Superior temporal gyrus (tissue), 1 donor: ENCODE measurements around the gene TTPAL.

Source experiments
- DNase-seq: peaks from one replicate; pipeline ENCODE4 v3.0.0-alpha.2; 2016; ENCODE audit errors: extremely low spot score

The TTPAL gene

DNA sequence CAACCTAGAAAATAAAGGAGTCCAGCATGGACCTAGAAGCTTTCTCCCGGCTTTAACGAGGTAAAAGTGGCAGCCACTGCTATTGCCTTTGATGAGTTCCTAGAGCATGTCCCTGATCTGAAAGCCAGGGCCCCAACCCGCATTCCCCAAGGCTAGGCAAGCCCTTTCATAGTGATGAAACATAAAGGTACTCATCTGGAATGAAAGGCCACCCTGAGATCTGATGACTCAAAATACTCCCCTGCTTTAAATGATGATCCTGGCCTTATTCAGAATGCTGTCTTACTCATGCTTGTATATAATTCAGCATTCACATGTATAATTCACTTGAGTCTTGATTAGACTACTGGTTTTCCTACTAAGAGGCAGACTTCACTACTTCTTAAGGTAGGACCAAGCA is 21.3 kb downstream of the TTPAL start:
- no peak for DNase-seq

DNA sequence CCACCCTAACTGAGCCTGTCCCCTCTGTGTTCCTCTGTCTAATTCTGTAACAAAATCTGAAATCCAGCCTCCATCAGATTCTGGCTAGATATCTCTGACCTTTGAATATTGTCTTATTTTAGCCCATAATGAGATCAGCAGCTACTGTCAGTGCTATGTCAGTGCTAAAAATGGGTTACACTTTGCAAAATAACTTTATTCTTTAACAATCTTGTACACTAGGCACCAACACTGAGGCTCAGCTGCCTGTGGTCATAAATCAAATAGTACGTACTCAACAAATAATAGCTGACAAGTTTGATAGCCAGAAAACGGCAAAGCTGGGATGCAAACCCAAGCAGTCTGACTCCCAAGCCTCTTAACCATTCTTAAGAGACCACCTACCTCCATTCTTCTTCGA is 22.1 kb downstream of the TTPAL start:
- no peak for DNase-seq

DNA sequence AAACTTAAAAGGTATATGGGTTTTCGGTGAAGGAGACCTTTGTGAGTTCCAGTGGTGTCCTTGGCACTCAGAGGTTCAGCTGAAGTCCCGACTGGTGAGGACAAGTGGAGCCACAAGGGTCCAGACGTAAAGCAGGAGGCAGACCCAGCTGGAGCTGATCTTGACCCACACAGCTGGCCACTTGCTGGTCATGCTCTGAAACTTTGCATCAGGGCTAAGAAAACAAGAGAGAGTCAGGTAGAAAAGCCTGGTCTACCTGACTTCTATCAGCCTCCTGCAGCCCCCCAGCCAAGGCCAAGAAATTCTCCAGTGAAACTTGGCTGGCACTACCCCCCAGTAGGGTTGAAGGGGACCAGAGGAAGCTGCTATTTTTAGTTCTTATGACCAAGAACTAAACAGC is 24.5 kb downstream of the TTPAL start:
- DNase-seq = no peak

DNA sequence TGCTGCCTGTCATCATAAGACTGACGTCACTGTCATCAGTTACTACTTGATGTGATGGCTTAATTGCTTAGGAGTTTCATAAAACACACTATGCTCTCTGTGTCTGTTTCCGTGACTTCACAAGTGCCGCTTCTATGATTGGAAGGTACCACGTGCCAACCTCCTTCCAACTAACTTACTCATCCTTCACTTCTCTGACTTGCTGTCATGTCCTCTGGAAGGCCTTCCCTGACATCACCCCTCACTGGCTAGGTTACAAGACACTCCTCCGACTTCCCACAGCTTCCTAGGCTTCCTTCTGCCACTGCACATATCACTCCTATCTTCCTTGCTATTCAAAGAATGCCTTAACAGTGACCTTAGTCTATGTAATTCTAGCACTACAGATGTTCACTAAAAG is 25.8 kb downstream of the TTPAL start:
- no peak for DNase-seq

DNA sequence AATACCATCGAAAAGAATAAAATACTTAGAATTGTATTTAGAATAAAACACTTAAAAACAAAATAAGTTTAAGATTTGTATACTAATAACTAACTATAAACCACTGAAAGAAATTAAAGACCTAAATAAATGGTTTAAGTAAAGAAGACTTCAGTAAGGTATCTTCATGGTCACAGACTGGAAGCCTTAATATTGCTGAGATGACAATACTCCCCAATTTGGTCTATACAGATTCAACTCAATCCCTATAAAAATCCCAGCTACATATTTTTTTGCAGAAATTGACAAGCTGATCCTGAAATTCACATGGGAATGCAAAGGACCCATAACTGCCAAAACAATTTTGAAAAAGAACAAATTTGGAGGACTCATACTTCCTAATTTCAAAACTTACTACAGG is 27.3 kb downstream of the TTPAL start:
- DNase-seq = no peak

DNA sequence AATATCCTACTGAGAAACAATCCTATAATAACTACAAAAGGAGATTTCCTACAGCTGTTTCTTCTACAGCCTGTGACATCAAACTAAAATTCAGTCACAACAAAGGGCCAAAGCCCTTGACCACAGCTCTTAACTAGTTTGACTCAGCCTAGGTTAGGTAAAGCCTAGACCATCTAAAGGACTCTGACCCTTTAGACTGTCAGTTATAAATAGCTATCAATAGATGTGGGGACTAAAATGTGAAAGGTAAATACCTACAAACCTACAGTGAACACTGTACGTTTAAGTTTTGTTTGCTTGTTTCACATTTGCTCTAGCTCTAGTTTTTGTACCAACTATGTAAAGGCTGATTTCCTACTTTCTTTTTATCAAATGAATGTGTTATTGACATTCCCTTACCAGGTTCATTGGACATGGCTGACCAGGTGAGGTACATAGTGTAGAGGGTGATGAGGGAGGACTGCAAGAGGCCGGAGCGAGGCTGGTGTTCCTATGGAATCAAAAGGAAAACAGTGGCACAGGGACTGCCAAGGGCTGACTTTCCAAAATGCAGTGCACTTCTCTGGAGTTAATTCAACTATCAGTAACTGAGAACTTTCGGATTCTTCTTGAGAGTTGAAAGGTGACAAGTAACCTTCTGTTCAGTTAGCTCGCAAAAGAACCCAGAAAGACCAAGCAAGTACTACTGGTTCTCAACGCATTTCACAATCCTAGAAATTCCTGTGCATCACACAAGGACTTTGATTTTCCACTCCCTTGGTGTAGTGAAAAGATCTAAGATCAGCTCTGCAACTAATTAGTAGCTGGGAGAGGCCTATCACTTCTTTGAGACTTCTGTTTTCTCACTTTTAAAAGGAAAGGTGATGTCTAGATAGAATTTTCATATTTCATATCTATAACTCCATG is 29.0 kb downstream of the TTPAL start:
- no peak for DNase-seq

DNA sequence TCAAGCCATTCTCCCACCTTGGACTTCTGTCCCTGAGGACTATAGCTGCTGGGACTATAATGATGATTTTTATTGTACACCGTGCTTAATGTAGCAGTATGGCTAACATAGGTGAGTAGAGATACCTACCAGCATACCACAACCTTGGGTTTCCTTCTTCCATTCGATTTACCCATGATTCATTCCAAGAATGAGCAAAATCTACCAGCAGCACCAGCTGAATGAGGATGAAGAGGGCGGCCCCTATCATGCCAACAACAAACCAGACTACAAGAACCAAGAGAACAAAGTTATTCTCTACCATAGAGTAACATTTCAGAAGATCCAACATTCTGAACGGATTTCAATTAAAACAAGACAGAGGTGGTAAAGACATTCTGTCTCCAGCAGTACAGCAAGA is 34.1 kb downstream of the TTPAL start:
- no peak for DNase-seq

DNA sequence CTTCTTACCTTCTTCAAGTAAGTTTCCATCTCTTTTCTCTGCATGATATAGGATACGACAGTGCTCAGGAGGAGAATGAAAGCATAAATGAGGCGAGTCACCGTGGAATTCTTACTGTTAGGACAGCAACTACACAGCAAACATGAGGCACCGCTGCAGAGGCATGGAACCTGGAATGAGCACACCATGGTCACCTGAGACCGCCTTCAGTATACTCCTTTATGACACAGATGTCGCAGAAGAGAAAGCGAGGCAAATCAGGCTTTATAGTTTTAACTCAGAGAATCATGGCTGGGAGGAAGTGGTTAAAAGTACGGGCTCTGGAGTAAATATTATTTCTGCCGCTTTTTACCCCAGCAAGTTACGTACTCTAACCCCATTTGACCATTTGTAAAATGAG is 38.2 kb downstream of the TTPAL start:
- no peak for DNase-seq

DNA sequence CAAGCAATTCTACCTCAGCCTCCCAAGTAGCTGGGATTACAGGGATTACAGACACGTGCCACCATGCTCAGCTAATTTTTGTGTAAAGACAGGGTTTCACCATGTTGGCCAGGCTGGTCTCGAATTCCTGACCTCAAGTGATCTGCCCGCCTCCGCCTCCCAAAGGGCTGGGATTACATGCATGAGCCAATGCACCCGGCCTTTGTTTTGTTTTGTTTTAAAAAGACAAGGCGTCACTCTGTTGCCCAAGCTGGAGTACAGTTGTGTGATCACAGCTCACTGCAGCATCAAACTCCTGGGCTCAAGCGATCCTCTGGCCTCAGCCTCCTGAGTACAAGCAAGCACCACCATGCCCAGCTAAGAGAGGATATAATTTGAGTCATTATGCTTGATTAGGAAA is 40.8 kb downstream of the TTPAL start:
- DNase-seq = no peak

DNA sequence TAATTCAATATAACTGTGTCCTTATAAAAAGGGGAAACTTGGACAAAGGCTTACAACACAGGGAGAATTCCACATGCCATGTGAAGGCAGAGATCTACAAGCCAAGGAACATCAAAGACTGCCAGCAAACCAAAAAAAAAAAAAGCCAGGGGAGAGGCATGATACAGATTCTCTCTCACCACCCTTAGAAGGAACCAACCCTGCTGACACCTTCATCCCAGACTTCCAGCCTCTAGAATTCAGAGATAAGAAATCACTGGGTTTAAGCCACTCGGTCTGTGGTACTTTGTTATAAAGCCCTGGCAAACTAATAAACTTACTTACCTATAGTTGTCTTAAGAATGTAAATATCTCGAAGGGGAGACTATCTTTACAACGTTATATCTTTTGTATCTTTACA is 41.8 kb downstream of the TTPAL start:
- no peak for DNase-seq

DNA sequence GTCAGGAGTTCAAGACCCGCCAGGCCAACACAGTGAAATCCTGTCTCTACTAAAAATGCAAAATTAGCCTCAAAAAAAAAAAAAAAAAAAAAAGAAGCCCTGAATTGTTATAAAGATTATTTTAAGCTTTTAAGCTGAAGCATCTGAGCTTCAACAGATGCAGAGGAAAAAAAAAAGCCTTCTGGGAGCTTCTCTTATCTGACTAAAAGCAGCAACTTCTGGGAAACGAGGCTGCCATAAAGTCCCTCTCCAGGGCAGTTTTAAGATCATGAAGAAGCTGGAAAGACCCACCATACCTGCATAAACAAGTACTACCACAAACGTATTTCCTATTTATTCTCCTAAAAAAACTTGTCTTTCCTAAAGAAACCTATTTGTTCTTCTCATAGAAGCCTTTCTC is 42.6 kb downstream of the TTPAL start:
- no peak for DNase-seq

DNA sequence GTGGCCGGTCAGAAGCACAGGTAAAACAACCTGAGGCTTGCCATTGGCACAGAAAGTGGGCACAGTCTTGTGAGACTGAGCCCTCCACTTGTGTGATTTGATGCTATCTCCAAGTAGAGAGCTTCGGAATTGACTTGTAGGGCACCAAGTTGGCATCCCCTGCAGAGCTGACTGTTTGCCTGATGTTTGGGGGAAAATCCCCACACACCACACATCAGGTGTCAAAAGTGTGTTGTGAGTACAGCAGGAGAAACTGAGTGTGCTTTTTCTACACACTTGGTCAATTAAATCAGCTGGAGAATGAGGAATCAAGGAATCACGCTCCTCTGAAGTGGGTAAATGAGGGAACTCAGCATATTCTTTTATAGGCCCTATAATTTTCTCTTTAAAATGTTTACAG is 45.2 kb downstream of the TTPAL start:
- DNase-seq = no peak

DNA sequence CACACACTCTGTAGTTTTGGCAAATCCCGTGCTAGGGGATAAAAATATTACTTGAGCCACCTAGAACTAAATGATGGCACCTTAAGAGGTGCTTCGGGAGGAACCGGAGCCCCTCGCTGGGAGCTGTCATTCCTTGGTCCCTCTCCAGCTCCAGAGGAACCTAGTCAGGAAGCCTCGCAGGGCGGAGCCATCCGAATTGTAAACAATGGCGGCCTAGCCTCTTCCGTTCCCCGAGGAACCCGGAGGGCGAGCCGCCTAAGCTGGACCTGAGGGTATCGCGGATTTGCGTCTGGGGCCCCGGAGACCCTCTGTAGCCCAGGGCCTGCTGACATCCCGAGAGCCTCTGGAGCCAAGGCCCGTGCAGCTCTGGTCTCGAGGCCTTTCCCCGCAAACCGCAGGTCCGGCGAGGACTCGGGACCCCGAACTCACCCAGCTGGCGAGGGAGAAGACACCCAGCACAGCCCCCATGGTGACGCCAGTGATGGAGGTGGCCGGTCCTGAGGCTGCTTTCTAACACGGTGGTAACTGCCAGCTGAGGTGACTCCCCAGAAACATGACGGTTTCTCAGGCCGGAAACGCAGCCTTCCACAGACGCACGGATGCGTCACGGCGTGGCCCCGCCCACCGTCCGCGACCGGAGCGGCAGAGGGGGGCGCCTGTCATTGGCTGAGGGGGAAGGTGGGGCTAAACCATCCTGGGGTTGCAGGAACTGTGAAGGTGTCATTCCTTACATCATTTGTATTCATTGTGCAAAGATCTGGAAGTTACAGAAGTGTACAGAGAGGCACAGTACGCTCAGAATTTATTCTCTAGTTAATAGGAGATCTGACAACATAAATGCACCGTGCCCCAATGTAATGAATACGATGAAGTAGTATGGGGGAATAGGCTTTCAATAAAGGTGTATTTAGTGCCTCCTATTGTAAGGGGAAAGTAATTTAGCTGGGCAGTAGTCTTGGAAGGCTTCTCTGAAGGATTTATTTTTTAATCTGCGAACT is 46.1 kb downstream of the TTPAL start, which contains the start of gene SERINC3:
TSS of gene SERINC3 (minus strand) at position 587 of the 998 bp plus-strand sequence. CDS start at position 468, 119 bp downstream.
- DNase-seq = peak; percentile 97

DNA sequence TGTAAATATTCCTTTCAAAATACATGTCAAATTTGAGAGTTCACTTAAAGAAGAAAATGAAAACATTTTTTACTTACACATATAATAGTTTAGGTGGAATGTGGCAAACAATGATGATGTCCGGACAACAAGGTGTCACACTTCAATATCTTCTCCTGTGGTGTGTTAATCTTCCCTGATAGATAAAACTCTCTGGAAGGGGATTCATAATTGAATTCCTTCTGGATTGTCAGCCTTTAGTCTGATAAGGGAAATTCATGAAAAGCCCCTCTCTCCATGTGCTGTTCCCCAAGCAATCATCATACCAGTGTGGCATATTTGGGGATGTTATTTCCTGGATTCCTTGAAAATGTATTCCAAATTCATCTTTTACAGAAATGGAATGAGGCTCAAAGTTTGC is 47.2 kb downstream of the TTPAL start:
- no peak for DNase-seq

DNA sequence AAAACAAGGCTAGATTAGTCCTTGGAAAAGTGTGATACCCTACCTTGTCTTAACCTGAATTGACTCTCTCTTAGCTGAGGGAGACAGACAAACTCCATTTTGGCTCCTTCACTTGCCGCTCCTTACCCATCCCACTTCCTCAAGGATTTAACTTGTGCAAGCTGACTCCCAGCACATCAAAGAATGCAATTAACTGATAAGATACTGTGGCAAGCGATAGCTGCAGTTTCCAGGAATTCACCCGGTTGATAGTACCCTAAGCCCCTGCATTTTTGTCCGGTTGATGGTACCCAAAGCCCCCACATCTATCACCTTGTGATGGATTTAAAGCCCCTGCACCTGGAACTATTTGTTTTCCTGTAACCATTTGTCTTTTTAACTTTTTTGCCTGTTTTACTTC is 48.1 kb downstream of the TTPAL start:
- no peak for DNase-seq

DNA sequence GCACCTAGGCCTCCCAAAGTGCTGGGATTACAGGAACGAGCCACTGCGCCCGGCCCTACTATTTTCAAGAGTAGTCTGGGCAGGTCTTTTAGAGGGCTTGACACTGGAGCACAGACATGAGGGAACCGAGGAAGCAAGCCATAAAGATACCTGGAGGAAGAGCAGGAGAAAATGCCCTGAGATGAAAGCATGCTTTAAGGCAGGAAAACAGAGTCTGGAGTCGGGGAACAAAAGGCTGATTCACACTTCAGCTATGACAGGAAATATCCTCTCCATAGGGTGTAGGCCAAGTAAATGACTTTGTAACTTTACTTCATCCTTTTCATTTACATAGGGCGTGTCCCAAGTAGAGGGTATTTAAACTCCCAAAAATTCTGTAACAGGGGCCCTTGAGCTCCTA is 50.5 kb downstream of the TTPAL start:
- DNase-seq = no peak

DNA sequence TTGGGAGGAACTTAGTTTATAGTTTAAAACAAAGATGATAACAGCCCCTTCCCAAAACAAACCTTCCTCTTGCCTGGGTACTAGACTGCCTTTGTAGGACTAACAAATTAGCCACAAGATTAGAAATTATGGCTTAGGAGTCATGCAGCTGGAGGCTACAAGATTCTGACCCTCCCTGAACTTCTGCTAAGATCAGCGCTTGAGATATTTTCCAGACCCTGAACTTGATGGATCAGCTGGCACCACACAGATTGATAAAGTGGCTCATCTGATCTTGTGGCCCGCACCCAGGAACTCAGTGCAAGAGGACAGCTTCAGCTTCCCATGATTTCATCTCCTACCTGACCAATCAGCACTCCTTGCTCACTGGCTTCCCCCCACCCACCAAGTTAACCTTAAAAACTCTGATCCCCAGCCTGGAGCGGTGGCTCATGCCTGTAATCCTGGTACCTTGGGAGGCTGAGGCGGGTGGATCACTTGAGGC is 52.1 kb downstream of the TTPAL start:
- no peak for DNase-seq

DNA sequence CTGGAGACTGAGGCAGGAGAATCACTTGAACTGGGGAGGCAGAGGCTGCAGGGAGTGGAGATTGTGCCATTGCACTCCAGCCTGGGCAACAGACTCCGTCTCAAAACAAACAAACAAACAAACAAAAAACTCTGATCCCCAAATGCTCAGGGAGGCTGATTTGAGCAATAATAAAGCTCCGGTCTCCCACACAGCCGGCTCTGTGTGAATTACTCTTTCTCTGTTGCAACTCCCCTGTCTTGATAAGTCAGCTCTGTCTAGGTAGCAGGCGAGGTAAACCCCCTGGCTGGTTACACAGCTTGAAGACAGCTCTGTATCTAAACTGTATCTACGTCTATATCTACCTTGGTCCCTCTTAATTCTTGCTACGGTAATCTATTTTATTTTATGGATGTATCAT is 52.6 kb downstream of the TTPAL start:
- no peak for DNase-seq

DNA sequence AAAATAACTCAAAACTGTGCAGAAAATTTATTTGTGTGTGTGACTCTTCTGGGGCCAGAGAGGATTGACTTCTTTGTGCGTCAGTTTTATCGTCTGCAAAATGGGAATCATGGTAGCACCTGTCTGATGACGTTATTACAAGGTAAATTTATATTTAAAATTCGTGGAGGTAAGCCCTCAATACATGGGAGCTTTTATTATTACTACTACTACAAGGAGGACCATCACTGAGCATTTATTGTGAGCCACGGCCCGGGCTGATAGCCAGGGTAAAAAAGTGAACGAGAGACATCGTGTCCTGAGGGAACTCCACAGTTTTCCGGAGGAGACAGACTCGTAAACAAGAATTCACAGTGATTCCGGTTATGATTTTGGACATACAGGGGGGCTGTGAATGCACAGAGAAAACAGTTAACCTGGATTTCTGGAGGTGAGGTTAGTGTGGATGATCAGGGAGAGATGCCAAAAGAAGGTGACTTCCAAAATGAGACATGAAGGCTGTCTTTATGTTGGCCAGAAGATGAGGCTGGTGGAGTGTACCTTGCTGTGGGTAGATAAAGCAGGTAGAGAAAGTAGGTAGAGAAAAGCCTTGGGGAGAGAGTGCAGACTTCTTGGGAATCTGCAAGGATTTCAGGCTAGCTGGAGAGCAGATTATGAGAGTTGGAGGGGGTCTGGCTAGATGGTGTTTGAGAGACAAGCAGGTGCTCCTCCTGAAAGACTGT is 56.7 kb downstream of the TTPAL start:
- no peak for DNase-seq

DNA sequence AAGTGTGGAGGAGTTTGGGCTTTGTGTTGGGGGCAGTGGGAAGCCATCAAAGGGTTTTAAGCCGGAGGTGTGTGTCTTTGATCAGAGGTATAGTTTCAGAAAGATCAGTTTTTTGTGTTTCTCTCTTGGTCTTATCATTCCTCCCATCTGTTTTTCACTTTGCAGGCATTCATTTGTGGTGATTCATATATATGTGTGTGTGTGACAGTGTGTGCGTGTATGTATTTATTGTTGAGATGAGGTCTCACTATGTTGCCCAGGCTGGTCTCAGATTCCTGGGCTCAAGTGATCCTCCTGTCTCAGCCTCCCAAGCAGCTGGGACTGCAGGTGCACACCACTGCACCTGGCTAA is 57.3 kb downstream of the TTPAL start:
- DNase-seq = no peak

DNA sequence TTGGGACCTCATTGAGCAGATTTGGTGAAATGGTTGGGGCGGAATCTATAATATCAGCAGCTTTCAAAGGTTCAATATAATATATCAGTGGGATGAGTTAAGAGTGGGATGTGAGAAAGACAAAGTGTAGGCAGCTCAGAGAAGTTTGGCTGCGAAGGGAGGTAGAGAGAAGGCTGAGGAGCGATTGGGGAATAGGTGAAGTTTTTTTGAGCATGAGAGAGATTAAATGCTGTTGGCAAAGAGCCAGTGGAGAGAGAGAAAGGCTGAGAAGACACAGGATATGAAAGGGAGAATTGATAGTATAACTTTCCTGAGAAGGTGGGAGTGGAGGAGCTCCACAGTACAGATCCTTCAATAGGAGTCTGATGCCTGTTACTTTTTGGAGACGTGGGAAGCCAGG is 58.3 kb downstream of the TTPAL start:
- DNase-seq = no peak

DNA sequence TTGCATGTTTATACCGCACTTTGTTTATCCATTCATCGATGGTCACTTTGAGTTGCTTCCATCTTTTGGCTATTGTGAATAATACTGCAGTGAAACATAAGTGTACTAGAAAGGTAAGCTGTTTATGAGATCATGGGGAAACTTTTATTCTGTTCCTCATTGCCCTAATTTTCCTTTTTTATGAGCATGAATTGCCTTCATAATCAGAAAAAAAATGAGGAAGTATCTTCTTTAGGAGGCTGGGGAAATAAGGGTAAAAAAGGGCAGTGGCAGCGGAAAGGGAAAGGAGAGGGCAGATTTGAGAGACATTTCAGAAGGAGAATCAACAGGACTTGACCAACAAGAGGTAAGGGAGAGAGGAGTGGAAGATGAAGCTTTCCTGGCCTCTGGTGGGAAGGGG is 60.5 kb downstream of the TTPAL start:
- DNase-seq = no peak
